ENCODE data around the gene SLITRK6.
"Not testable (repeated sequence)": the region's sequence is repeated elsewhere in the genome, so short reads cannot be mapped to it uniquely, and the experiment has no call there.

SLITRK6 gene

GRCh38 chr13:85799097-85799582 lies at the start of gene SLITRK6:
SLITRK6 (minus strand) TSS chr13:85799419; CDS start chr13:85796508, 2,911 bp downstream.
- no peak for DNase-seq (ENCODE audit: low read depth in 3 of 3, low spot score in 1 of 3)

GRCh38 chr13:85847012-85847411 lies 47.8 kb upstream of the SLITRK6 start:
- DNase-seq (ENCODE audit: low read depth in 3 of 3, low spot score in 1 of 3) = no peak

DNA sequence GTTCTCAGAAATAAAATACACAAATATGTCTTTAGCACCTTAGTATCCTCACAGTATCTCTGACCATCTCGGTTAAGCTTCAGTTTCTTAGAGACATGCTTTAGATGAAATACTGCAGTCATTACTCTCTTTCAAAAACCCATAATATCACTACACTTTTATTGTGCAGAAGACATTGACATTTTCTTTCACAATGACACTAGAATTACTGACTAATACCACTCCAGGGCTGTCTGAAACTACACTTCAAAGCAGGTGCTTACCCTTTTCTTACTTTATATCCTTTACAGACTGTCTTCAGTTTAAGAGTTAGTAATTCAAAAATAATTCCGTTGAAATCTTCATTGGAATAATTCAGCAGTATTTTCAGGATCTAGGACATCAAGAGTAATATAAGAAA lies 42.2 kb upstream of the SLITRK6 start:
- no peak for DNase-seq (ENCODE audit: low read depth in 3 of 3, low spot score in 1 of 3)

GRCh38 chr13:85833921-85834320 lies 34.7 kb upstream of the SLITRK6 start:
- DNase-seq (ENCODE audit: low read depth in 3 of 3, low spot score in 1 of 3) = no peak

DNA sequence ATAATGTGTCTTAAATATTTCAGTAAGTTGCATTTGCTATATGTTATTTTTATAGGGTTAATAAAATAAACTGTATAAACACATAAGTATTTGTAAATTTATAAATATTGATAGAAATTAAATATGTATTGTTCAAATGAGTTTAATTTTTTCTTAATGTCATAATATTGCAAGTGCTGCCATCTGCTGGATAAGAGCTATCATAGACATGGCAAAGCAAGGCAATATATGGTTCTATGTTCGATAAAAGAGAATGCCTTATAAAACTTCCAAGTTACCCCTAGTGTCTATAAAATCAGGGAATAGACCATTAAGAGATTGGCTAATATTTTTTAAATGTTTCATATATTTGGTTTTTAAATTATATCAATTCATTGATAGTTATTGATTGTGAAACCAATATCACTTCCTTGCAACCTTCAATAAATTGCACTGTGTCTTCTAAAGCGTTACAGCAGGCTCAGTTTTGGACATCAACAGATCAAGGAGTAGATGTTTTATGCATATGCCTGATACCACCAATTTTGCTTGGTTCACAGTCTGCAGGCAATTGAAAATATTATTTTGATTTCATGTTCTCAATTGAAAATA lies 29.0 kb upstream of the SLITRK6 start:
- no peak for DNase-seq (ENCODE audit: low read depth in 3 of 3, low spot score in 1 of 3)

- no peak for DNase-seq (ENCODE audit: low read depth in 3 of 3, low spot score in 1 of 3)
Observed at GRCh38 chr13:85825454-85825853, 26.2 kb upstream of the SLITRK6 start.

GRCh38 chr13:85823832-85824231 lies 24.6 kb upstream of the SLITRK6 start:
- DNase-seq (ENCODE audit: low read depth in 3 of 3, low spot score in 1 of 3) = no peak

DNA sequence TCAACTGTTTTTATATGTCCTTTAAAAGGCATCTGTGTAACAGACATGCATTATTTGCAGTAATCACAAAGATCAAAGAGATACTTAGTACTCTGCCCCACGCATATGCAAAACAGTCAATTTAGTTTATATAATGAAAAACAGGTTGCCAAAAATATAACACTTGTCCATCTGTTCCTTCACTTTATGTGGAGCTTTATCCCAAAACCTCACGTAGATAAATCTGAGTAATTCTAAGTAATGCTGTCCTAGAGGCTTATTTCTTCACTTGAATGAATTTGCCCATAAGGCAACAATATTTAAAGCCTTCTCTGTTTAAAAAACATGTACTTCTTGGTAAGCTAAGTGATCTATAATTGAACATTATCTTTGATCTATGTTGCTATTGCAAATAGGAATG lies 20.3 kb upstream of the SLITRK6 start:
- DNase-seq (ENCODE audit: low read depth in 3 of 3, low spot score in 1 of 3) = no peak

GRCh38 chr13:85816413-85816812 lies 17.2 kb upstream of the SLITRK6 start:
- no peak for DNase-seq (ENCODE audit: low read depth in 3 of 3, low spot score in 1 of 3)

DNA sequence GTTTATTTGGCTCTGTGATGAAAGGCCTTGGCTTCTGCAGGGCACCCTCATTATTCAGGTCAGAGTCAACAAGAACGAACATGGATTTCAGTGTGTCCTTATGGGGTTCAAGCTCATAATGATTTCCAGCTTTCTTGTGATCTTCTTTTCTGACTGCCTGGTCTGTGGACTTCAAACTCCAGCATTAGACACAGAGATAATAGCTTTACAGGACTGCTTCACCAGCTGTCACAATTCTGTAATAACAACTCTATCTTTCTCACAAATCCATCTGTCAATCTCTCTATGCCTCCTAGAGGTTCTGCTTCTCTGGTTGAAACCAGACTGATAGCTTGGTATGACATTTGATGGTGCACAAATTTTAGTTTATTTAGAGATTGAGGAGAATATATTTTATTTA lies 13.1 kb upstream of the SLITRK6 start:
- no peak for DNase-seq (ENCODE audit: low read depth in 3 of 3, low spot score in 1 of 3)

DNA sequence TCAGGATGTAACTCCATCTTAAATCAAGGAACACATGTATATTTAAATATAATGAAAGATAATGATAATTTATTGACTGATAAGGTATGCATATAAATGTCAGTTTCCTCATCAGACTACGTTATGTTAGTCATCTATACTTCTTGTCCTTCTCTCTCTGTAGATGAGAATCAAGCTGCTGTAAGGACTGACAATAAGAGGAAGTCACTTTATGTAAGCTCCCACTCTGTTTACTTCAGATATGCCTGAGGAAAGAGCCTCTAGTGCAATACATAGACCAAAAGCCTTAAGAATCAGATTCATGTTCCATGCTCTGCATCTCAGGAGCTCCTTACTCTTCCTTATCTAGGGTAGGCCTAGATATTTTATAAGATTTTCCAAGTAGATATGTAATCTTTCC lies 9.6 kb upstream of the SLITRK6 start:
- no peak for DNase-seq (ENCODE audit: low read depth in 3 of 3, low spot score in 1 of 3)

DNA sequence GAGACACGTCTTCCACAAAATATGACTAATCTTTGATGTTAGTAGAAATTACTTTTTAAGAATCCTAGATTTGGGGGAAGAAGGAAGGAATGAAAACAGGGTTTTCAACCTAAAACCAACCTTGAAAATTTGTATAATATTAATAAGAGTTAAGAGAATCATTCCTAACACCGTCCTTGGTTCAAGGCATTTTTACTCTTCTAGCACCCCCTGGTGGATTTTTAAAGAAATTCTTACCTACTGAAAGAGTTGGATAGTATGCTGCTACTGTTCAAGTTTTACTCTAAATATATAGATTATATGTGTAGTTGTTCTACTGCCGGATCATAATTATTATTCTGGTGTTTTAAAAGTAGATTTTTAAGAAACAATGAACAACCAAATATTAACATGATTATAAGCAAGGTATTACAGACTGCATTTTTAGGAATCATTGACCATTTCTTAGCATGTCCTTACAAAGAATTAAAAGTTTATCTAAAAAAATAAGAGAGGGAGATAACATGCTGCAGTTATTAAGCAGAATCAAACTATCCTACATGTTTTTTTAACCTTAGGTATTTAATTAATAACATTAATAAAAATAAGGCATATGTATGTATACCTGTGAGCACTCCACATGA lies 7.4 kb upstream of the SLITRK6 start:
- DNase-seq (ENCODE audit: low read depth in 3 of 3, low spot score in 1 of 3) = no peak

DNA sequence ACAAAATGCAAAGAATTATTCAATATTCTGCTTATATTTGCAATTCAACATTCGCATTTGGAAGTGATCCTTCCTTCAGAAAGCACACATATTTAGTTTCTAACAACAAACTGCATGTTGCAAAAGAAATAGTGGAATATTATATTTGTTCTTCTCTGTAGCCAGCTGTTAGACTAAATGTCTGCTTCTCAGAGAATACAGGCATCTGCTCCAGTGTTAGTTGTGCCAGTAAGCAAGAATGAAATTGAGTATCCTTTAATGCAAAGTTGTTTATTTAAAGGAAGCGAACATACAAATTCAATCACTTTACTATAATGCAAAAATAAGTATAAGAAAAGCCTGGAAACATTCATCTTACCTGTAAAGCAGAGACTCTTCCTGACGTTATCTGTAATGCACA lies 663 bp downstream of the SLITRK6 start:
- no peak for DNase-seq (ENCODE audit: low read depth in 3 of 3, low spot score in 1 of 3)

GRCh38 chr13:85797311-85797710 lies 1.9 kb downstream of the SLITRK6 start:
- no peak for DNase-seq (ENCODE audit: low read depth in 3 of 3, low spot score in 1 of 3)

GRCh38 chr13:85785205-85785604 lies 14.0 kb downstream of the SLITRK6 start:
- DNase-seq (ENCODE audit: low read depth in 3 of 3, low spot score in 1 of 3) = no peak

DNA sequence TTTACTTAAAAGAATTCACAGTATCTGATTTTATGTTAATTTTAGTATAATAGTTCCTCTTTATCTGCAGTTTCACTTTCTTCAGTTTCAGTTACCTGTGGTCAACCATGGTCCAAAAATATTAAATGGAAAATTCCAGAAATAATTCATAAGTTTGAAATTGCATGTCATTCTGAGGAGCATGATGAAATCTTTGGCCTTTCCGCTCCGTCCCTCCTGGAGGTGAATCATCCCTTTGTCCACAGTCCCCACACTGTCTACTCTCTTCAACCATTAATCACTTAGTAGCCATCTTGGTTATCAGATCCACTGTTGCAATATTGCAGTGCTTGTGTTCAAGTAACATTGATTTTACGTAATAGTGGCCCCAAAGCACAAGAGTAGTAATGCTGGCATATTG lies 26.9 kb downstream of the SLITRK6 start:
- DNase-seq (ENCODE audit: low read depth in 3 of 3, low spot score in 1 of 3) = no peak

DNA sequence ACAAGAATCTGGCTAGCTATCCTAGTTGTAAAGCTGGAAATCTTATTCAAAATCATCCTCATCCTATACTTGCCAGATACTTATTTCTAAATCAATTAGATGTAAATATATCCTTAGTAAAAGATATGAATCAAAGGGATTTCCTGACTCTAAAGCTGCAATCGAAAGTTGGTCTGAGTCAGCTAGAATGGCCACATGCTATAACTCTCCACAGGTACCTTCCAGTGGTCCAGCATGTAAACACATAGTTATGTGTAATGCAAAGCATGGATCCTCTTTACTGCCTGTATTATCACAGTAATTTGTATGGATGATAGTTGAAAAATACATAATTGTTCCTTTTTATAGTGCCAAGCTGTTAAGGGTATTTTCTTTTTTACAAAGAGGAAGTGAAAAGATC lies 27.4 kb downstream of the SLITRK6 start:
- DNase-seq (ENCODE audit: low read depth in 3 of 3, low spot score in 1 of 3) = no peak

- DNase-seq (ENCODE audit: low read depth in 3 of 3, low spot score in 1 of 3) = no peak
Observed at GRCh38 chr13:85768946-85769345, 30.3 kb downstream of the SLITRK6 start.

- no peak for DNase-seq (ENCODE audit: low read depth in 3 of 3, low spot score in 1 of 3)
Observed at GRCh38 chr13:85755123-85755522, 44.1 kb downstream of the SLITRK6 start.

- not testable (repeated sequence) for DNase-seq (ENCODE audit: low read depth in 3 of 3, low spot score in 1 of 3)
Observed at GRCh38 chr13:85743201-85743770, 55.9 kb downstream of the SLITRK6 start.
